Hepatocyte (in vitro differentiated cells): Measurements from ENCODE around the gene ZNF302. TPM values are rescaled to one million over a fixed set of nuclear protein-coding genes. Genes with fewer than 3 reads are reported as not detected.

ENCODE experiments used
- DNase-seq: peaks from one replicate; pipeline ENCODE4 v3.0.0-alpha.2; 2016; ENCODE audit warnings: low spot score
- H2AFZ ChIP-seq: fragments of 200-600 bp; sonication (generic); 2 replicates; pipeline ENCODE4 v1.6.0; 2016; ENCODE audit warnings: antibody characterized with exemption, mild to moderate bottlenecking
- H3K27ac ChIP-seq: fragments of 200-600 bp; sonication (generic); 2 replicates; pipeline ENCODE4 v1.5.1; 2016; ENCODE audit warnings: mild to moderate bottlenecking
- H3K27me3 ChIP-seq: fragments of 200-600 bp; sonication (generic); 2 replicates; pipeline ENCODE4 v1.6.1; 2016
- H3K36me3 ChIP-seq: fragments of 200-600 bp; sonication (generic); replicated peaks from 2 replicates; pipeline ENCODE4 v1.5.1; 2016; ENCODE audit warnings: low read depth; ENCODE audit not compliant: insufficient read depth
- H3K4me1 ChIP-seq: fragments of 200-600 bp; sonication (generic); 2 replicates; pipeline ENCODE4 v1.5.1; 2016; ENCODE audit warnings: mild to moderate bottlenecking, moderate library complexity; ENCODE audit not compliant: insufficient read depth
- H3K4me2 ChIP-seq: fragments of 200-600 bp; sonication (generic); 2 replicates; pipeline ENCODE4 v1.6.0; 2016
- H3K4me3 ChIP-seq: fragments of 200-600 bp; sonication (generic); 2 replicates; pipeline ENCODE4 v1.5.1; 2016; ENCODE audit warnings: mild to moderate bottlenecking
- H3K79me2 ChIP-seq: fragments of 200-600 bp; sonication (generic); 2 replicates; pipeline ENCODE4 v1.6.0; 2017; ENCODE audit warnings: mild to moderate bottlenecking
- H3K9me2 ChIP-seq: fragments of 200-600 bp; sonication (generic); replicated peaks from 2 replicates; pipeline ENCODE4 v1.6.0; 2017; ENCODE audit warnings: mild to moderate bottlenecking; ENCODE audit not compliant: insufficient read depth
- H3K9me3 ChIP-seq: fragments of 200-600 bp; sonication (generic); 2 replicates; pipeline ENCODE4 v1.5.1; 2016; ENCODE audit warnings: low read depth, mild to moderate bottlenecking
- H4K20me1 ChIP-seq: fragments of 200-600 bp; sonication (generic); 2 replicates; pipeline ENCODE4 v1.6.0; 2016; ENCODE audit warnings: mild to moderate bottlenecking; ENCODE audit not compliant: insufficient read depth, poor library complexity, severe bottlenecking
- EZH2 ChIP-seq: fragments of 200-600 bp; sonication (generic); IDR thresholded peaks from 2 replicates; pipeline ENCODE4 v1.6.1; 2016; ENCODE audit warnings: antibody characterized with exemption, mild to moderate bottlenecking, borderline replicate concordance
- EZH2phosphoT487 ChIP-seq: fragments of 200-600 bp; sonication (generic); IDR thresholded peaks from one replicate; pipeline ENCODE4 v1.6.1; 2018; ENCODE audit warnings: antibody characterized with exemption, mild to moderate bottlenecking, low read depth, moderate library complexity; ENCODE audit not compliant: unreplicated experiment, severe bottlenecking
- WGBS: methylation state at CpG from one replicate; pipeline ENCODE4 v1.1.6; 2016; ENCODE audit warnings: low lambda C conversion rate; ENCODE audit errors: missing lambda C conversion rate; 5-methylcytosine and 5-hydroxymethylcytosine counted together
- polyA plus RNA-seq: library from polyadenylated mRNA; unstranded; fragments of >200 nt; fragmentation: Nextera tagmentation; extraction: Ambion mirVana; gene quantifications from 2 replicates; pipeline ENCODE4 v1.2.1, GENCODE V29; 2016
- total RNA-seq: library from RNA; depleted of rRNA; stranded (reverse); fragments of >200 nt; gene quantifications from 2 replicates; pipeline ENCODE4 v1.2.3, GENCODE V29; 2014
- TF ChIP-seq, protein P1 (sequence below): fragments of 200-600 bp; sonication (generic); IDR thresholded peaks from 2 replicates; pipeline ENCODE4 v1.5.1; 2016; ENCODE audit warnings: antibody characterized with exemption, mild to moderate bottlenecking; ENCODE audit not compliant: poor library complexity

ZNF302 gene
- total and polyA plus RNA-seq, 2 experiments from 2014 or later, result 19.5 to 29.1 TPM

DNA sequence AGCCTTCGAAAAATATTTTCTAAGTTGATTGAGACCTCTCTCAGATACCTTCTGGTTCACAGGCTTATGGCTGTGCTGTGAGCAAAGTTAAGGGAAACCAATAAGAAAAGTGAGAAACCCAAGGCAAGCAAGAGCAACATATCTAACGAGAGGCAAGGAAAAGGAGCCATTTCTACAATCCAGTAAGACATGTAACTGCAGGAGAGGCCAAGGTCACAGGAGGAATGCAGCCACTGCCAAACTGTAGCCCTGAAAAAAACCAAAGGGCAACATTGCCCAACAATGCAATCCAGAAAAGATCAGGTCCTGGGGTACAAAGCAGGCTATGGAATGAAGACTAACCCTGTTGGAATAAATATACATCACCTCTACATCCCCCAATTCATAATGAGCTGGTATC lies 21.8 kb upstream of the ZNF302 start:
- Histone ChIP-seq H3K9me2 (no peaks in the 10 kb centered on the region), H3K36me3 (no peaks in the 10 kb centered on the region), H3K79me2 (no peaks in the 10 kb centered on the region), H3K27ac (no peak overlapping the region), H4K20me1 (no peaks in the 10 kb centered on the region), H3K4me2 (no peak overlapping the region), H3K4me3 (no peak overlapping the region), H2AFZ (no peak overlapping the region), H3K27me3 (no peaks in the 10 kb centered on the region), H3K9me3 (peaks cover 7% of the 10 kb centered on the region), H3K4me1 (no peaks in the 10 kb centered on the region)
- TF ChIP-seq, protein P1, sequence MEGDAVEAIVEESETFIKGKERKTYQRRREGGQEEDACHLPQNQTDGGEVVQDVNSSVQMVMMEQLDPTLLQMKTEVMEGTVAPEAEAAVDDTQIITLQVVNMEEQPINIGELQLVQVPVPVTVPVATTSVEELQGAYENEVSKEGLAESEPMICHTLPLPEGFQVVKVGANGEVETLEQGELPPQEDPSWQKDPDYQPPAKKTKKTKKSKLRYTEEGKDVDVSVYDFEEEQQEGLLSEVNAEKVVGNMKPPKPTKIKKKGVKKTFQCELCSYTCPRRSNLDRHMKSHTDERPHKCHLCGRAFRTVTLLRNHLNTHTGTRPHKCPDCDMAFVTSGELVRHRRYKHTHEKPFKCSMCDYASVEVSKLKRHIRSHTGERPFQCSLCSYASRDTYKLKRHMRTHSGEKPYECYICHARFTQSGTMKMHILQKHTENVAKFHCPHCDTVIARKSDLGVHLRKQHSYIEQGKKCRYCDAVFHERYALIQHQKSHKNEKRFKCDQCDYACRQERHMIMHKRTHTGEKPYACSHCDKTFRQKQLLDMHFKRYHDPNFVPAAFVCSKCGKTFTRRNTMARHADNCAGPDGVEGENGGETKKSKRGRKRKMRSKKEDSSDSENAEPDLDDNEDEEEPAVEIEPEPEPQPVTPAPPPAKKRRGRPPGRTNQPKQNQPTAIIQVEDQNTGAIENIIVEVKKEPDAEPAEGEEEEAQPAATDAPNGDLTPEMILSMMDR, result no peak
- TF ChIP-seq EZH2 (no peak), EZH2phosphoT487 (no peak)
- no peak for DNase-seq
- WGBS, result 73% methylated on average over 2 of the region's 2 CpGs

DNA sequence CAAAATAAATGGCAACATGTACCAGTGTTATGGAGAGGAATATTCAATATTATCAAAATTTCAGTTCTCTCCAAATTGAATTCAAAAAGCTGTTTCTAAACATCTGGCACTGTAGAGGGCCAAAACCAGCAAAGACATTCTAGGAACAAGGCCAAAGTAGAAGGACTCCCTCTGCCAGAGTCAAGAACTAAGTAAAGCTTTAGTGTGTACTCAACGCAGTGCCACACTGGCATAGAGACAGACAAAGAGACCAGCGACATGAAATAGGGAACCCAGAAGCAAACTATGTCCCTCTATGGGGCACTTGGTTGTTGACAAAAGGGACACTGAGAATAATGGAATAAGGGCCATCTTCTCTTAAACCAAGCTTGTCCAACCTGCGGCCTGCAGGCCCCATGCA lies 16.1 kb upstream of the ZNF302 start:
- Histone ChIP-seq H3K4me1 (no peaks in the 10 kb centered on the region), H4K20me1 (no peaks in the 10 kb centered on the region), H3K4me3 (no peak overlapping the region), H3K4me2 (no peak overlapping the region), H3K9me2 (no peaks in the 10 kb centered on the region), H3K36me3 (no peaks in the 10 kb centered on the region), H3K79me2 (no peaks in the 10 kb centered on the region), H2AFZ (no peak overlapping the region), H3K27me3 (no peaks in the 10 kb centered on the region), H3K27ac (no peak overlapping the region), H3K9me3 (no peaks in the 10 kb centered on the region)
- no peak for DNase-seq
- no peak for TF ChIP-seq EZH2phosphoT487
- TF ChIP-seq, protein P1, result no peak
- no peak for TF ChIP-seq EZH2
- 83% methylated on average over 3 of the region's 3 CpGs for WGBS

DNA sequence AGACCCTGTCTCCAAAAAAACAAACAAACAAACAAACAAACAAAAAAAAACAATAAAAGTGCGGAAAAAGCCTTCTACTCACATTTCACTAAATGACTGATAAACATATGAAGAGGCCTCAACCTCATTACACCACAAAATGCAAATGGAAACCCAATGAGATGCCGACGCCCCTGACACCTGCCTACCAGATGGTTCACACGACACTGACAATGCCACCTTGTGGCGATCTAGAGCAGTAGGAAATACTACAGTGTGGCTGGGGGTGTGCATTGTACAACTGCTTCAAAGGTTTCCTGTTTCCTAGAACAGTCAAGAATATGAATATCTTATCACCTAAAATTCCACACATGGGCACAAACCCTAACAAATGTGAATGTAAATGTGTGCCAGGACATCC lies 14.6 kb upstream of the ZNF302 start:
- H3K9me3 ChIP-seq, result no peaks in the 10 kb centered on the region
- no peaks in the 10 kb centered on the region for H3K36me3 ChIP-seq
- no peak for DNase-seq
- H3K27ac ChIP-seq, result no peak overlapping the region
- no peaks in the 10 kb centered on the region for H3K4me1 ChIP-seq
- TF ChIP-seq EZH2phosphoT487, result no peak
- TF ChIP-seq, protein P1, result no peak
- TF ChIP-seq EZH2, result no peak
- no peaks in the 10 kb centered on the region for H4K20me1 ChIP-seq
- no peak overlapping the region for H3K4me2 ChIP-seq
- no peak overlapping the region for H2AFZ ChIP-seq
- 41% methylated on average over 5 of the region's 5 CpGs for WGBS
- H3K9me2 ChIP-seq, result no peaks in the 10 kb centered on the region
- H3K27me3 ChIP-seq, result no peaks in the 10 kb centered on the region
- H3K4me3 ChIP-seq, result no peak overlapping the region
- H3K79me2 ChIP-seq, result no peaks in the 10 kb centered on the region

DNA sequence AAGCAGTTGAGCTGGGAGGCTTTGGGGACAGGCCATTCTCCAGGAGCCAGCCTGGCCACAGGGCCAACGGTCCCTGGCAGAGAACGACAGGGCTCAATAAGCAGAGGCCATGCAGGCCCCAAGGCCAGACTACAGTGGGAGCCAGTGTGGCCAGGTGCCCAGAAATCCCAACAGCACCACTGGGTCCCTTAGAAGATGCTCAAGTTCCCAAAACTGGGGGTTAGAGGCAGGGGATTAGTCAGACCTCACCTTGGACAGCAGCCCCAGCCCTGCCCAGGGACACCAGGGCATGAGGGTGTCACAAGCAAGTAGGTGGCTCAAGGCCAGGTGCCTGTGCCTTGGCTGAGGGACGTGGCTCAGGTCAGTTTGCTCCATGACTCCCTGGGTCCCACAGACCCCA lies 13.3 kb upstream of the ZNF302 start:
- no peaks in the 10 kb centered on the region for H3K4me1 ChIP-seq
- no peaks in the 10 kb centered on the region for H3K9me2 ChIP-seq
- H3K79me2 ChIP-seq, result no peaks in the 10 kb centered on the region
- H3K36me3 ChIP-seq, result no peaks in the 10 kb centered on the region
- 94% methylated on average over 3 of the region's 3 CpGs for WGBS
- H3K27ac ChIP-seq, result no peak overlapping the region
- no peaks in the 10 kb centered on the region for H3K9me3 ChIP-seq
- no peaks in the 10 kb centered on the region for H4K20me1 ChIP-seq
- no peaks in the 10 kb centered on the region for H3K27me3 ChIP-seq
- no peak for DNase-seq
- H3K4me3 ChIP-seq, result no peak overlapping the region
- no peak for TF ChIP-seq EZH2phosphoT487
- TF ChIP-seq EZH2, result no peak
- TF ChIP-seq, protein P1, result no peak
- no peak overlapping the region for H2AFZ ChIP-seq
- H3K4me2 ChIP-seq, result no peak overlapping the region
